Ishikawa (cell line): ENCODE measurements around the gene TSPYL1.

Experiments
- CREB1 ChIP-seq: IDR thresholded peaks from 2 replicates; pipeline ENCODE4 v1.6.1; 2012; ENCODE audit warnings: low read depth
- FOXM1 ChIP-seq: IDR thresholded peaks from 2 replicates; pipeline ENCODE4 v1.6.1; 2012; ENCODE audit warnings: low read depth, borderline replicate concordance
- REST ChIP-seq: IDR thresholded peaks from 2 replicates; pipeline ENCODE4 v1.6.1; 2012; ENCODE audit warnings: low read depth, mild to moderate bottlenecking
- TEAD4 ChIP-seq: IDR thresholded peaks from 2 replicates; pipeline ENCODE4 v1.6.1; 2012

The TSPYL1 gene

GRCh38 chr6:116234689-116235088, 45.0 kb downstream of the TSPYL1 start:
- no peak for TF ChIP-seq REST
- TF ChIP-seq TEAD4, result no peak

- TF ChIP-seq FOXM1 (no peak), CREB1 (peak; percentile 66)
These were observed 50.3 kb downstream of the TSPYL1 start for GRCh38 chr6:116229287-116229913.
